ENCODE measurements around the gene ANO10.

ANO10 gene

GRCh38 chr3:43445820-43446219 is 176.0 kb downstream of the ANO10 start:
- no peak for DNase-seq (ENCODE audit: low read depth, low spot score)
- TF ChIP-seq ZNF274 (IDR thresholded peaks at IDR 0.05; ENCODE audit: low read depth, low read length) = no peak
- TF ChIP-seq YY1 (IDR thresholded peaks at IDR 0.05; ENCODE audit: insufficient read depth, insufficient read length) = no peak
- no peak for TF ChIP-seq SUZ12 (IDR thresholded peaks at IDR 0.05; ENCODE audit: extremely low read depth, insufficient read depth, insufficient read length)
- no peak overlapping the region for H3K9ac ChIP-seq (ENCODE audit: insufficient read length, low read depth)
- peaks cover 2% of the 10 kb centered on the region for H3K36me3 ChIP-seq (ENCODE audit: insufficient read depth, insufficient read length, low read length)
- H3K9me3 ChIP-seq (ENCODE audit: insufficient read depth, low read length) = no peaks in the 10 kb centered on the region
- no peaks in the 10 kb centered on the region for H3K4me1 ChIP-seq (ENCODE audit: insufficient read depth, insufficient read length)
- no peak overlapping the region for H3K4me3 ChIP-seq (ENCODE audit: insufficient read length, low read depth)
- H3K27me3 ChIP-seq (ENCODE audit: insufficient read depth, insufficient read length) = no peaks in the 10 kb centered on the region

- TF ChIP-seq ZNF274 (IDR thresholded peaks at IDR 0.05; ENCODE audit: low read depth, low read length) (no peak), YY1 (IDR thresholded peaks at IDR 0.05; ENCODE audit: insufficient read depth, insufficient read length) (no peak), SUZ12 (IDR thresholded peaks at IDR 0.05; ENCODE audit: extremely low read depth, insufficient read depth, insufficient read length) (no peak)
- Histone ChIP-seq H3K9ac (ENCODE audit: insufficient read length, low read depth) (no peak overlapping the region), H3K9me3 (ENCODE audit: insufficient read depth, low read length) (peaks cover 15% of the 10 kb centered on the region; the same call in 1 of the 2 replicates), H3K4me1 (ENCODE audit: insufficient read depth, insufficient read length) (no peaks in the 10 kb centered on the region), H3K27me3 (ENCODE audit: insufficient read depth, insufficient read length) (no peaks in the 10 kb centered on the region), H3K36me3 (ENCODE audit: insufficient read depth, insufficient read length, low read length) (peaks cover 2% of the 10 kb centered on the region), H3K4me3 (ENCODE audit: insufficient read length, low read depth) (no peak overlapping the region)
- DNase-seq (ENCODE audit: low read depth, low spot score) = no peak
These were observed 178.9 kb downstream of the ANO10 start for GRCh38 chr3:43442872-43443395.

GRCh38 chr3:43436507-43437140 is 185.2 kb downstream of the ANO10 start:
- peaks cover 5% of the 10 kb centered on the region for H3K36me3 ChIP-seq (ENCODE audit: insufficient read depth, insufficient read length, low read length)
- no peak overlapping the region for H3K9ac ChIP-seq (ENCODE audit: insufficient read length, low read depth)
- no peak for DNase-seq (ENCODE audit: low read depth, low spot score)
- no peaks in the 10 kb centered on the region for H3K4me1 ChIP-seq (ENCODE audit: insufficient read depth, insufficient read length)
- no peak overlapping the region for H3K4me3 ChIP-seq (ENCODE audit: insufficient read length, low read depth)
- no peaks in the 10 kb centered on the region for H3K27me3 ChIP-seq (ENCODE audit: insufficient read depth, insufficient read length)
- TF ChIP-seq YY1 (IDR thresholded peaks at IDR 0.05; ENCODE audit: insufficient read depth, insufficient read length) (no peak), ZNF274 (IDR thresholded peaks at IDR 0.05; ENCODE audit: low read depth, low read length) (no peak), SUZ12 (IDR thresholded peaks at IDR 0.05; ENCODE audit: extremely low read depth, insufficient read depth, insufficient read length) (no peak)
- peaks cover 15% of the 10 kb centered on the region; the same call in 1 of the 2 replicates for H3K9me3 ChIP-seq (ENCODE audit: insufficient read depth, low read length)

- peak; percentile 22 for DNase-seq (ENCODE audit: low read depth, low spot score)
- H3K27me3 ChIP-seq (ENCODE audit: insufficient read depth, insufficient read length) = no peaks in the 10 kb centered on the region
- peaks cover 15% of the 10 kb centered on the region; the same call in 1 of the 2 replicates for H3K9me3 ChIP-seq (ENCODE audit: insufficient read depth, low read length)
- H3K4me3 ChIP-seq (ENCODE audit: insufficient read length, low read depth) = no peak overlapping the region
- no peaks in the 10 kb centered on the region for H3K4me1 ChIP-seq (ENCODE audit: insufficient read depth, insufficient read length)
- H3K36me3 ChIP-seq (ENCODE audit: insufficient read depth, insufficient read length, low read length) = peaks cover 12% of the 10 kb centered on the region
- no peak for TF ChIP-seq YY1 (IDR thresholded peaks at IDR 0.05; ENCODE audit: insufficient read depth, insufficient read length)
- H3K9ac ChIP-seq (ENCODE audit: insufficient read length, low read depth) = no peak overlapping the region
These were observed 186.1 kb downstream of the ANO10 start for GRCh38 chr3:43435706-43436105.

DNA sequence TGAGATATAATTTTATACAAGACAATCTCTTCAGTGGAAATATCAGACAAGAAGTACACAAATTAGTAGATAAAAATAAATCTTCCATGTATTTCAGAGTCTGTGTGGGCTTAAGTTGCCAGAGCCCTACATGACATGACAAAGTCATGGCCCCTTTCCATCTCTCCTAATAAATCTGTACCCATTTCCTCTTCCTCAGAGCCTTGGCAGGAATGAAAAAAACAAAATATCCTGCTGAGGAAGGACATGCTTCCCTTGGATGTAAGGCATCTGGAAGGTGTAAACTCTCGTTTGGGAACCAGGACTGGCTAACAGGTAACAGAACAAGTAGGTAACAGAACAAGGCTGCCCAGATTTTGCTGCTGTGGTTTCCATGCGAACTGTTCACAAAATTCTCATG is 187.4 kb downstream of the ANO10 start:
- no peaks in the 10 kb centered on the region for H3K27me3 ChIP-seq (ENCODE audit: insufficient read depth, insufficient read length)
- H3K36me3 ChIP-seq (ENCODE audit: insufficient read depth, insufficient read length, low read length) = peaks cover 12% of the 10 kb centered on the region
- no peaks in the 10 kb centered on the region for H3K4me1 ChIP-seq (ENCODE audit: insufficient read depth, insufficient read length)
- H3K9me3 ChIP-seq (ENCODE audit: insufficient read depth, low read length) = peaks cover 7% of the 10 kb centered on the region; the same call in 1 of the 2 replicates
- no peak overlapping the region for H3K4me3 ChIP-seq (ENCODE audit: insufficient read length, low read depth)
- TF ChIP-seq SUZ12 (IDR thresholded peaks at IDR 0.05; ENCODE audit: extremely low read depth, insufficient read depth, insufficient read length) (no peak), YY1 (IDR thresholded peaks at IDR 0.05; ENCODE audit: insufficient read depth, insufficient read length) (no peak), ZNF274 (IDR thresholded peaks at IDR 0.05; ENCODE audit: low read depth, low read length) (no peak)
- no peak overlapping the region for H3K9ac ChIP-seq (ENCODE audit: insufficient read length, low read depth)
- DNase-seq (ENCODE audit: low read depth, low spot score) = no peak

DNA sequence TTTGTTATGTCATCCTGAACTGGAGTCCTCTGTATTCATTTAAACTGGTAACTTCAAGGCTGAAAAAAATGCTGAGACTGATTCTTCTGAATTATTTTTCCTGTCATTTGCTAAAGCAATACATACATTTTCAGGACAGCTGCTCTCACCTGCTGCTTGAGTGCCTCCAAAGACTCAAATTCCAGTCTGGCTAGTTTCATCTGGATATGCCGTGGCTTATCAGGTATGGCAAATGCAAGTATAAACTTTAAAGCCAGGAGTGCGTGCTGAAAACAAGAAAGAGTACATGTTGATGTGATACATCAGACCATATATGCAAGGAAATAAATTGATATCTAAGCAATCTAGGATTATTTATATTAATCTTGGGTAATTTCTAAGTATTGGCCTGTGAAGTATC is 189.3 kb downstream of the ANO10 start:
- Histone ChIP-seq H3K4me3 (ENCODE audit: insufficient read length, low read depth) (no peak overlapping the region), H3K4me1 (ENCODE audit: insufficient read depth, insufficient read length) (no peaks in the 10 kb centered on the region), H3K9ac (ENCODE audit: insufficient read length, low read depth) (no peak overlapping the region), H3K36me3 (ENCODE audit: insufficient read depth, insufficient read length, low read length) (peaks cover 12% of the 10 kb centered on the region), H3K27me3 (ENCODE audit: insufficient read depth, insufficient read length) (no peaks in the 10 kb centered on the region), H3K9me3 (ENCODE audit: insufficient read depth, low read length) (no peaks in the 10 kb centered on the region)
- DNase-seq (ENCODE audit: low read depth, low spot score) = no peak
- TF ChIP-seq ZNF274 (IDR thresholded peaks at IDR 0.05; ENCODE audit: low read depth, low read length) = no peak
- no peak for TF ChIP-seq SUZ12 (IDR thresholded peaks at IDR 0.05; ENCODE audit: extremely low read depth, insufficient read depth, insufficient read length)
- TF ChIP-seq YY1 (IDR thresholded peaks at IDR 0.05; ENCODE audit: insufficient read depth, insufficient read length) = no peak

DNA sequence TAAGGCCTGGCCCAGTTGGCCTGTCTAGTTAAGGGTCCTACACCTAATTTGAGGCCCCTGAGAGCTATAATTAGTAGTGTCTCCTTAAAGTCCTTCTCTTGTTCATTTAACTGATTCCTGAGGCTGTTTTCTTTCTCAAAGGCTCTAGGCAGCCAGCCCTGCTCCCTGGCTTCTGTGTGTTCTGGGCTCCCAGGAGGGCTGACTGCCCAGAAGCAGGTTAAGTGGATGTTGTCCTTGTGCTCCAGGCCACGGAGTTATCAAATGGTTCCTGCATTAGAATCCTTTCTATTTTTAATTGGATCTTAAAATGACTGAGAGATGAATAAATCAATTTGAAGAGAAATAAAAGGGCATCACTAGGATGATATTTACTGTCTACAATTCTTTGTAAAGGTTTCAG is 195.4 kb downstream of the ANO10 start:
- Histone ChIP-seq H3K4me1 (ENCODE audit: insufficient read depth, insufficient read length) (no peaks in the 10 kb centered on the region), H3K9me3 (ENCODE audit: insufficient read depth, low read length) (peaks cover 7% of the 10 kb centered on the region; the same call in 1 of the 2 replicates), H3K4me3 (ENCODE audit: insufficient read length, low read depth) (no peak overlapping the region), H3K36me3 (ENCODE audit: insufficient read depth, insufficient read length, low read length) (peaks cover 4% of the 10 kb centered on the region), H3K9ac (ENCODE audit: insufficient read length, low read depth) (no peak overlapping the region), H3K27me3 (ENCODE audit: insufficient read depth, insufficient read length) (no peaks in the 10 kb centered on the region)
- TF ChIP-seq YY1 (IDR thresholded peaks at IDR 0.05; ENCODE audit: insufficient read depth, insufficient read length) = no peak
- TF ChIP-seq SUZ12 (IDR thresholded peaks at IDR 0.05; ENCODE audit: extremely low read depth, insufficient read depth, insufficient read length) = no peak
- no peak for TF ChIP-seq ZNF274 (IDR thresholded peaks at IDR 0.05; ENCODE audit: low read depth, low read length)
- DNase-seq (ENCODE audit: low read depth, low spot score) = no peak

Data from NT2/D1 (cell line).